Uterus (tissue), 4 donors: ENCODE results near the gene MARCO. TPM values are rescaled to one million over a fixed set of nuclear protein-coding genes. Genes with fewer than 3 reads are reported as not detected.

Source experiments
- DNase-seq, 2 donors: peaks; one replicate each; pipeline ENCODE4 v3.0.0-alpha.2; 2019 to 2020
- H3K27ac ChIP-seq, 2 donors: fragments of 200-600 bp; sonication (generic); 1 replicate in 1 of 2; 2 replicates in 1 of 2; pipeline ENCODE4 v1.5.1; 2016 to 2018
- H3K27me3 ChIP-seq, 2 donors: fragments of 200-600 bp; sonication (generic); one replicate each; pipeline ENCODE4 v1.5.1; 2018 to 2019; ENCODE audit warnings: control low read depth in 1 of 2
- H3K36me3 ChIP-seq, 2 donors: fragments of 200-600 bp; sonication (generic); one replicate each; pipeline ENCODE4 v1.5.1; 2019; ENCODE audit warnings: control low read depth in 1 of 2
- H3K4me1 ChIP-seq, 2 donors: fragments of 200-600 bp; sonication (generic); one replicate each; pipeline ENCODE4 v1.5.1; 2018 to 2019; ENCODE audit warnings: control low read depth in 1 of 2
- H3K4me3 ChIP-seq, 2 donors: fragments of 200-600 bp; sonication (generic); 1 replicate in 1 of 2; 2 replicates in 1 of 2; pipeline ENCODE4 v1.5.1; 2018 to 2019; ENCODE audit warnings: mild to moderate bottlenecking in 1 of 2
- H3K9me3 ChIP-seq, 2 donors: fragments of 200-600 bp; sonication (generic); one replicate each; pipeline ENCODE4 v1.5.1; 2019; ENCODE audit warnings: control low read depth in 1 of 2
- CTCF ChIP-seq, 4 experiments: fragments of 200-600 bp in 2 of 4; fragments of 450-650 bp in 2 of 4; sonication (generic) in 2 of 4; IDR thresholded peaks; one replicate each; pipeline ENCODE4 v1.5.1; 2016 to 2019; ENCODE audit warnings: antibody characterized with exemption in 4 of 4, mild to moderate bottlenecking in 2 of 4, moderate library complexity in 1 of 4
- POLR2A ChIP-seq, 2 donors: fragments of 450-650 bp; IDR thresholded peaks; one replicate each; pipeline ENCODE4 v1.6.1; 2016; ENCODE audit warnings: antibody characterized with exemption in 2 of 2, mild to moderate bottlenecking in 1 of 2, moderate library complexity in 1 of 2
- intact Hi-C: fragments of 100-400 bp; cut with DNase I; formaldehyde crosslinking; loops from one replicate; pipeline ENCODE4 v1.15.1; 2023; ENCODE audit warnings: low total_unique reads
- total RNA-seq, 4 donors: library from RNA; depleted of rRNA in 3 of 4; stranded (reverse); fragments of >200 nt in 3 of 4; gene quantifications; one replicate each; pipeline versions ENCODE4 v1.1.0 to v1.2.4, GENCODE V29; 2014 to 2023
- donor health status: DM: yes; HTN: yes; CAD: no.

Gene MARCO
- total RNA-seq, 4 donors from 2014 or later: 2.1 to 2.3 TPM; not detected in 2

- Histone ChIP-seq H3K36me3 (no peaks in the 10 kb centered on the region), H3K4me3 (no peak overlapping the region), H3K27me3 (no peaks in the 10 kb centered on the region), H3K27ac (no peak overlapping the region), H3K9me3 (no peaks in the 10 kb centered on the region), H3K4me1 (no peaks in the 10 kb centered on the region)
- intact Hi-C loops: no loop called here
- no peak for DNase-seq
- TF ChIP-seq CTCF (IDR thresholded peaks at IDR 0.05) (no peak), POLR2A (IDR thresholded peaks at IDR 0.05) (no peak)
Measured at GRCh38 chr2:118983915-118984314, 41.9 kb downstream of the MARCO start.

GRCh38 chr2:118986738-118987137, 44.7 kb downstream of the MARCO start:
- H3K4me1 ChIP-seq: no peaks in the 10 kb centered on the region
- intact Hi-C loops: no loop called here
- no peaks in the 10 kb centered on the region for H3K9me3 ChIP-seq
- H3K27me3 ChIP-seq: no peaks in the 10 kb centered on the region
- no peak overlapping the region for H3K27ac ChIP-seq
- H3K36me3 ChIP-seq: no peaks in the 10 kb centered on the region
- TF ChIP-seq POLR2A (IDR thresholded peaks at IDR 0.05) (no peak), CTCF (IDR thresholded peaks at IDR 0.05) (no peak)
- DNase-seq: no peak
- no peak overlapping the region for H3K4me3 ChIP-seq

GRCh38 chr2:118987886-118988285, 45.9 kb downstream of the MARCO start:
- Histone ChIP-seq H3K27me3 (no peaks in the 10 kb centered on the region), H3K27ac (no peak overlapping the region), H3K9me3 (no peaks in the 10 kb centered on the region), H3K4me3 (no peak overlapping the region), H3K4me1 (no peaks in the 10 kb centered on the region), H3K36me3 (no peaks in the 10 kb centered on the region)
- intact Hi-C loops: no loop called here
- TF ChIP-seq CTCF (IDR thresholded peaks at IDR 0.05) (no peak), POLR2A (IDR thresholded peaks at IDR 0.05) (no peak)
- no peak for DNase-seq

GRCh38 chr2:118988706-118989105, 46.7 kb downstream of the MARCO start:
- Histone ChIP-seq H3K27me3 (no peaks in the 10 kb centered on the region), H3K27ac (no peak overlapping the region), H3K9me3 (no peaks in the 10 kb centered on the region), H3K36me3 (no peaks in the 10 kb centered on the region), H3K4me3 (no peak overlapping the region), H3K4me1 (no peaks in the 10 kb centered on the region)
- TF ChIP-seq POLR2A (IDR thresholded peaks at IDR 0.05) (no peak), CTCF (IDR thresholded peaks at IDR 0.05) (no peak)
- no peak for DNase-seq
- intact Hi-C loops: no loop called here

- DNase-seq: no peak
Measured at GRCh38 chr2:118989481-118989880, 47.5 kb downstream of the MARCO start.

More at GRCh38 chr2:118989481-118989880, 47.5 kb downstream of the MARCO start:
- no peak overlapping the region for H3K4me3 ChIP-seq
- no peaks in the 10 kb centered on the region for H3K9me3 ChIP-seq
- TF ChIP-seq CTCF (IDR thresholded peaks at IDR 0.05): no peak
- H3K4me1 ChIP-seq: no peaks in the 10 kb centered on the region
- intact Hi-C loops: no loop called here
- H3K27ac ChIP-seq: no peak overlapping the region
- H3K27me3 ChIP-seq: no peaks in the 10 kb centered on the region
- H3K36me3 ChIP-seq: no peaks in the 10 kb centered on the region
